ENCODE data around the gene PBX2.

Gene PBX2

GRCh38 chr6:32170294-32170693, 19.7 kb downstream of the PBX2 start:
- Histone ChIP-seq H3K27me3 (ENCODE audit: insufficient read depth, low read length) (no peaks in the 10 kb centered on the region), H3F3A (ENCODE audit: insufficient read depth, low read length) (no peaks in the 10 kb centered on the region), H3K9me2 (ENCODE audit: low read depth, low read length) (no peaks in the 10 kb centered on the region), H3K4me3 (ENCODE audit: low read depth, low read length, poor library complexity, severe bottlenecking) (no peak overlapping the region), H2AFZ (ENCODE audit: low read length) (no peak overlapping the region), H3K4me1 (ENCODE audit: insufficient read depth, low read length, severe bottlenecking) (peaks cover 50% of the 10 kb centered on the region), H3K79me2 (ENCODE audit: insufficient read depth, low read length) (peaks cover 7% of the 10 kb centered on the region; the same call in 1 of the 2 replicates), H3K27ac (ENCODE audit: low read depth, low read length, poor library complexity, severe bottlenecking) (no peak overlapping the region), H3K9ac (ENCODE audit: low read length) (no peak overlapping the region), H4K20me1 (ENCODE audit: insufficient read depth, low read length) (no peaks in the 10 kb centered on the region), H3K4me2 (ENCODE audit: low read length) (no peak overlapping the region), H3K9me3 (ENCODE audit: low read length) (no peaks in the 10 kb centered on the region), H3K36me3 (ENCODE audit: insufficient read depth, low read length) (peaks cover 37% of the 10 kb centered on the region; the same call in 1 of the 2 replicates)
- no peak for TF ChIP-seq CTCF (IDR thresholded peaks at IDR 0.05; ENCODE audit: low read length)

GRCh38 chr6:32168807-32169591, 21.0 kb downstream of the PBX2 start:
- no peaks in the 10 kb centered on the region for H3F3A ChIP-seq (ENCODE audit: insufficient read depth, low read length)
- H3K9ac ChIP-seq (ENCODE audit: low read length) = no peak overlapping the region
- peaks cover 37% of the 10 kb centered on the region; the same call in 1 of the 2 replicates for H3K36me3 ChIP-seq (ENCODE audit: insufficient read depth, low read length)
- H3K27me3 ChIP-seq (ENCODE audit: insufficient read depth, low read length) = no peaks in the 10 kb centered on the region
- no peak overlapping the region for H3K4me3 ChIP-seq (ENCODE audit: low read depth, low read length, poor library complexity, severe bottlenecking)
- no peak overlapping the region for H3K4me2 ChIP-seq (ENCODE audit: low read length)
- no peak overlapping the region for H3K27ac ChIP-seq (ENCODE audit: low read depth, low read length, poor library complexity, severe bottlenecking)
- H3K79me2 ChIP-seq (ENCODE audit: insufficient read depth, low read length) = no peaks in the 10 kb centered on the region
- H3K9me3 ChIP-seq (ENCODE audit: low read length) = no peaks in the 10 kb centered on the region
- no peaks in the 10 kb centered on the region for H3K9me2 ChIP-seq (ENCODE audit: low read depth, low read length)
- no peaks in the 10 kb centered on the region for H4K20me1 ChIP-seq (ENCODE audit: insufficient read depth, low read length)
- H3K4me1 ChIP-seq (ENCODE audit: insufficient read depth, low read length, severe bottlenecking) = peaks cover 37% of the 10 kb centered on the region
- no peak for TF ChIP-seq EZH2 (IDR thresholded peaks at IDR 0.05; ENCODE audit: borderline replicate concordance, low read length)
- no peak for TF ChIP-seq CTCF (IDR thresholded peaks at IDR 0.05; ENCODE audit: low read length)
- no peak overlapping the region for H2AFZ ChIP-seq (ENCODE audit: low read length)

- Histone ChIP-seq H3K27me3 (ENCODE audit: insufficient read depth, low read length) (no peaks in the 10 kb centered on the region), H3F3A (ENCODE audit: insufficient read depth, low read length) (no peaks in the 10 kb centered on the region), H3K9me3 (ENCODE audit: low read length) (no peaks in the 10 kb centered on the region), H3K36me3 (ENCODE audit: insufficient read depth, low read length) (peaks cover 37% of the 10 kb centered on the region; the same call in 1 of the 2 replicates), H2AFZ (ENCODE audit: low read length) (no peak overlapping the region), H3K4me1 (ENCODE audit: insufficient read depth, low read length, severe bottlenecking) (peaks cover 31% of the 10 kb centered on the region), H3K4me2 (ENCODE audit: low read length) (no peak overlapping the region), H3K9me2 (ENCODE audit: low read depth, low read length) (no peaks in the 10 kb centered on the region), H3K4me3 (ENCODE audit: low read depth, low read length, poor library complexity, severe bottlenecking) (no peak overlapping the region), H4K20me1 (ENCODE audit: insufficient read depth, low read length) (no peaks in the 10 kb centered on the region), H3K79me2 (ENCODE audit: insufficient read depth, low read length) (no peaks in the 10 kb centered on the region), H3K9ac (ENCODE audit: low read length) (no peak overlapping the region; the same call in 1 of the 2 replicates), H3K27ac (ENCODE audit: low read depth, low read length, poor library complexity, severe bottlenecking) (peak overlapping the region; percentile 56)
- TF ChIP-seq CTCF (IDR thresholded peaks at IDR 0.05; ENCODE audit: low read length) (no peak), EZH2 (IDR thresholded peaks at IDR 0.05; ENCODE audit: borderline replicate concordance, low read length) (no peak)
Observed at GRCh38 chr6:32168350-32168749, 21.7 kb downstream of the PBX2 start.

Measured in OCI-LY1 (cell line).